Endothelial cell of umbilical vein (primary cell): ENCODE measurements around the gene SLC24A1. TPM values are rescaled to one million over a fixed set of nuclear protein-coding genes. Genes with fewer than 3 reads are reported as not detected.
A peak's percentile ranks its signal among the peaks of the same experiment; 100 is the strongest.

Experiments
- BruUV-seq: library from RNA; stranded (reverse); fragments of 400-500 nt; replicated peaks from 2 replicates; lab custom pipeline; 2021; lab: Mats Ljungman, UMichigan
- CTCF ChIA-PET: fragments of 300-600, 350-600 bp; sonication (Branson Sonifier 250); formaldehyde crosslinking; loops from one replicate; lab custom pipeline; 2021; ENCODE audit warnings: antibody characterized with exemption, inconsistent platforms; lab: Charles Lee
- POLR2A ChIA-PET: fragments of 300-600, 350-600 bp; sonication (Branson Sonifier 250); formaldehyde crosslinking; loops from one replicate; lab custom pipeline; 2021; ENCODE audit warnings: antibody characterized with exemption, inconsistent platforms; lab: Charles Lee
- DNase-seq: peaks from one replicate; pipeline ENCODE4 v3.0.0-alpha.2; 2011; ENCODE audit warnings: low read depth, low spot score
- FAIRE-seq: peaks from 2 replicates; lab custom pipeline; 2011; peaks lifted over from hg19 to GRCh38; lab: Jason Lieb, UNC
- H2AFZ ChIP-seq: 2 replicates; pipeline ENCODE4 v1.6.0; 2012; ENCODE audit warnings: low read depth, low read length, control low read depth, inconsistent platforms
- H3K27ac ChIP-seq: 2 replicates; pipeline ENCODE4 v1.5.1; 2011; ENCODE audit warnings: low read depth, mild to moderate bottlenecking, control low read depth, low read length, moderate library complexity; ENCODE audit not compliant: insufficient read depth
- H3K27me3 ChIP-seq, 2 experiments: 2 replicates each; pipeline versions ENCODE4 v1.6.0 to v1.6.1; 2011; ENCODE audit warnings: low read length in 2 of 2, mixed read lengths in 1 of 2; ENCODE audit not compliant: control insufficient read depth in 2 of 2, insufficient read depth in 2 of 2
- H3K36me3 ChIP-seq, 2 experiments: 2 replicates in 1 of 2; 3 replicates in 1 of 2; pipeline ENCODE4 v1.5.1; 2011; ENCODE audit warnings: low read length in 2 of 2, mild to moderate bottlenecking in 1 of 2, moderate library complexity in 1 of 2; ENCODE audit not compliant: control insufficient read depth in 2 of 2, insufficient read depth in 2 of 2; ENCODE audit errors: extremely low read depth in 1 of 2
- H3K4me1 ChIP-seq: 3 replicates; pipeline ENCODE4 v1.5.1; 2011; ENCODE audit warnings: mild to moderate bottlenecking, low read length; ENCODE audit not compliant: control insufficient read depth, insufficient read depth; ENCODE audit errors: extremely low read depth
- H3K4me2 ChIP-seq: 2 replicates; pipeline ENCODE4 v1.6.1; 2011; ENCODE audit warnings: low read length, control low read depth, mixed read lengths; ENCODE audit not compliant: insufficient read depth
- H3K4me3 ChIP-seq, 3 experiments: fragments of 200-600 bp in 1 of 3; sonication (generic), shearing (Covaris generic) in 1 of 3; replicated peaks in 1 of 3; 2 replicates each; pipeline ENCODE4 v1.5.1; 2011 to 2016; ENCODE audit warnings: control low read depth in 3 of 3, low read length in 3 of 3, mild to moderate bottlenecking in 2 of 3, inconsistent platforms in 1 of 3, low read depth in 1 of 3, moderate library complexity in 1 of 3; ENCODE audit not compliant: insufficient read depth in 1 of 3
- H3K79me2 ChIP-seq: 2 replicates; pipeline ENCODE4 v1.6.0; 2012; ENCODE audit warnings: low read length, inconsistent platforms; ENCODE audit not compliant: control insufficient read depth, insufficient read depth
- H3K9ac ChIP-seq: replicated peaks from 2 replicates; pipeline ENCODE3; 2011; ENCODE audit warnings: low read length, control low read depth; ENCODE audit not compliant: insufficient read depth; ENCODE audit errors: extremely low read depth
- H3K9me1 ChIP-seq: replicated peaks from 3 replicates; pipeline ENCODE4 v1.6.0; 2011; ENCODE audit warnings: mild to moderate bottlenecking, low read length; ENCODE audit not compliant: control insufficient read depth, insufficient read depth; ENCODE audit errors: extremely low read depth
- H3K9me3 ChIP-seq: replicated peaks from 2 replicates; pipeline ENCODE4 v1.5.1; 2012; ENCODE audit warnings: low read length, inconsistent platforms; ENCODE audit not compliant: control insufficient read depth, insufficient read depth
- H4K20me1 ChIP-seq: replicated peaks from 2 replicates; pipeline ENCODE3; 2011; ENCODE audit warnings: mild to moderate bottlenecking, low read length; ENCODE audit not compliant: control insufficient read depth, insufficient read depth; ENCODE audit errors: extremely low read depth
- CTCF ChIP-seq, 2 donors: IDR thresholded peaks; 1 replicate in 1 of 2; 2 replicates in 1 of 2; pipeline ENCODE4 v1.5.1; 2011; ENCODE audit warnings: low read length in 2 of 2, mild to moderate bottlenecking in 2 of 2, moderate library complexity in 2 of 2, control low read depth in 1 of 2, inconsistent platforms in 1 of 2, low read depth in 1 of 2; ENCODE audit not compliant: insufficient read depth in 1 of 2; ENCODE audit errors: extremely low read depth in 1 of 2
- EZH2 ChIP-seq: IDR thresholded peaks from 2 replicates; pipeline ENCODE4 v1.6.1; 2012; ENCODE audit warnings: borderline replicate concordance, low read depth, mild to moderate bottlenecking, moderate library complexity, low read length, inconsistent platforms; ENCODE audit not compliant: severe bottlenecking
- FOS ChIP-seq: IDR thresholded peaks from 2 replicates; pipeline ENCODE4 v1.6.1; 2011; ENCODE audit warnings: mild to moderate bottlenecking, low read length, moderate library complexity, borderline replicate concordance; ENCODE audit not compliant: insufficient read depth
- GATA2 ChIP-seq: IDR thresholded peaks from 2 replicates; pipeline ENCODE4 v1.7.0; 2011; ENCODE audit warnings: low read depth, mild to moderate bottlenecking, moderate library complexity, mixed read lengths, low read length; ENCODE audit not compliant: insufficient read length, insufficient read depth
- JUN ChIP-seq: IDR thresholded peaks from 2 replicates; pipeline ENCODE4 v1.6.1; 2011; ENCODE audit warnings: borderline replicate concordance, low read depth; ENCODE audit not compliant: insufficient read length, insufficient read depth
- MAX ChIP-seq: IDR thresholded peaks from 2 replicates; pipeline ENCODE4 v1.6.1; 2011; ENCODE audit not compliant: insufficient read depth, insufficient read length
- MYC ChIP-seq: IDR thresholded peaks from one replicate; pipeline ENCODE4 v1.6.1; 2011; ENCODE audit warnings: mild to moderate bottlenecking, low read depth, low read length
- POLR2A ChIP-seq: IDR thresholded peaks from 2 replicates; pipeline ENCODE4 v1.6.1; 2012; ENCODE audit warnings: low read depth, mild to moderate bottlenecking, control low read depth, low read length
- POLR2AphosphoS5 ChIP-seq: IDR thresholded peaks from 2 replicates; pipeline ENCODE4 v1.6.1; 2012; ENCODE audit warnings: low read depth, mild to moderate bottlenecking, control low read depth, low read length, moderate library complexity; ENCODE audit not compliant: insufficient read depth
- dilution Hi-C: fragments of 300-500 bp; cut with MboI; formaldehyde crosslinking; loops from one replicate; pipeline ENCODE4 v1.15.0; 2019; ENCODE audit warnings: low sequenced_read_pairs; ENCODE audit not compliant: extremely low pct_ligation_motif_present
- intact Hi-C: fragments of 100-400 bp; cut with micrococcal nuclease; formaldehyde crosslinking; loops from one replicate; pipeline ENCODE4 v1.10.0; 2022
- polyA plus RNA-seq, 4 experiments: library from polyadenylated mRNA; depleted of rRNA in 3 of 4; stranded (reverse) in 3 of 4; unstranded in 1 of 4; fragments of >200 nt; gene quantifications; 2 replicates each; pipeline versions ENCODE4 v1.2.1 to v1.2.3, GENCODE V29; 2011 to 2012; ENCODE audit warnings: missing spikeins in 1 of 4
- total RNA-seq: library from RNA; stranded (reverse); gene quantifications from 2 replicates; pipeline ENCODE4 v1.2.3, GENCODE V29; 2021

SLC24A1 gene
- total and polyA plus RNA-seq, 2 donors (not counting 3 experiments of a cell fraction or from before 2014, with no cell fraction given), result 3.6 to 7.3 TPM

- dilution Hi-C loops, result no loop called here
- DNase-seq (peak; percentile 74), FAIRE-seq (peak; percentile 57)
- Histone ChIP-seq H2AFZ (no peak overlapping the region), H3K36me3 (peaks cover 7 to 8% of the 10 kb centered on the region in 2 experiments), H3K4me1 (peaks cover 38% of the 10 kb centered on the region), H4K20me1 (no peaks in the 10 kb centered on the region), H3K27ac (peak overlapping the region; percentile 44), H3K9ac (peak overlapping the region; percentile 27), H3K4me3 (no peak overlapping the region), H3K27me3 (no peaks in the 10 kb centered on the region), H3K9me3 (no peaks in the 10 kb centered on the region), H3K9me1 (no peaks in the 10 kb centered on the region), H3K4me2 (peak overlapping the region; percentile 64), H3K79me2 (no peaks in the 10 kb centered on the region)
- no TSS peak for BruUV-seq
- TF ChIP-seq GATA2 (no peak), FOS (no peak), CTCF (IDR thresholded peaks at IDR 0.05; ENCODE audit: extremely low read depth in 1 of 2, insufficient read depth in 1 of 2, low read depth in 1 of 2, low read length in 2 of 2) (no peak), JUN (no peak), MYC (no peak), POLR2A (no peak), EZH2 (no peak), MAX (no peak), POLR2AphosphoS5 (no peak)
- intact Hi-C loops, result no loop called here
- ChIA-PET CTCF (interaction anchor here (1.0 kb wide), 1 partner anchor 18 kb away, joined by 3 read pairs; no protein-coding TSS in a partner anchor), POLR2A (no interaction called here)
These were observed 38.0 kb upstream of the SLC24A1 start for GRCh38 chr15:65583701-65584100.
